ENCODE data around the gene SFSWAP.

Gene SFSWAP

DNA sequence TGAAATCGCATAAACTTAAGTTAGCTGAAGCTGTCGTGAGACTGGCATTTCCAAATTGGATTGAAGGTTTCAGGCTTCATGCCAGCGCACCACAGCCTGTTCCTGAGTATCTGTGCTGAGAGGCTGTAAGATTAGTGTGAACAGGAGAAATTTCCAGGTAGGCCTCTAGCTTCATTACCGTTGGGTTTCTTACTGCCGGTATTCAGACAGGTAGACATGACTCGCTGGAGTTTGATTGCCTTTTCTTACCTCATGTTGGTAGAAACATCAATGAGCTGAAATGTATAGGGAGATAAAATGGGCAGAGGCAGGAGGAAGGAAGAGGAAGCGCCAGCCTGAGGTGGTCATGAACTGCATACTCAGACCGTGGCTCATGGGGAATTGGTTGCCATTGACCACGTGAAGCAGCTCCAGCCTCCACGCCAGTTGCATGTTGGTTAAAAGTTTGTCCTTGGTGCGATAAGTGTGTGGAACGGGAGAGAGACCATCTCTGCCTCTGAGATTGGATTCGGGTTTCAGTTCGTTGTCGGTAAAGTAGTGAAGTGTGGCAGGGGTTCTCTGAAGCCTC is 75.0 kb downstream of the SFSWAP start:
- no peak for DNase-seq (ENCODE audit: low read depth in 1 of 2, low spot score in 1 of 2)

DNA sequence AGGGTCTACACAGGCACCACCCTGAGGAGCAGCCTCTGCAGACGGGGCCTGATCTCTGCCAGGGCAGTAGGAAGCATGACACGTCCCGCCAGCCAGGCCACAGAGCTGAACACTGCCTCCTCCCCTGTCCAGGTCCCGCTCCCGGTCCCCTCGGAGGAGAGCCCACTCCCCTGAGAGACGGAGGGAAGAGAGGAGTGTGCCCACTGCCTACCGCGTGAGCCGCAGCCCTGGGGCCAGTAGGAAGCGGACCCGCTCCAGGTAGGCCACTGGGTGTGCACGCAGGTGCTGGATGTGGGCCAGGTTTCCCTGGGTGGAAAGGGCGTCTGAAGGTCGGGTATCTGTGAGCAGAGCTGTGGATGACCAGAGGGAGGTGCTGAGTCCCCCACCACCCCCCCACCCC is 75.4 kb downstream of the SFSWAP start:
- no peak for DNase-seq (ENCODE audit: low read depth in 1 of 2, low spot score in 1 of 2)

DNA sequence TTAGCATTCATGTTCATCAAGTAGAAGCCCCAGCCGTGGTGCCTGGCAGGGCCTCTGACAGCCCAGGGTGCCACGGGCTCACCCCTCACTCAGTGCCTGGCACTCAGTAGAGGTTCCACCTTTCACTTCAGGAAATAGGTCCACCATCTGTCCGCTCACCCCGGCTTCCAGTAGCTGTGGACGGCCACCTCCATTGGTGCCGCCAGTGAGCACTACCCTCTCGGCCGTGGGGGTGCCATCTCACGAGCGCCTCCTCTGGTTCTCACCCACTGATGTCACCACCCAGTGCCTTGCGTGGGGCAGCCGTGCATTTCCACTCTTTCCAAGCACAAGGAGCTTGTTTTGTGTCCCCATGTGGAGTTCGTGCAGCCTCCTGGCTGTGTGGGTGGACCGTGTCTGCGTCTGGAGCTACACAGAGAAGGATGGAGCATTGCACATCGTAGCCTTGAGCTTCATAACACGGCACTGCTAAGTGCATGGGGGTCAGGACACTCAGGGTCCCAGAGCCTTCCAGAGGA is 76.3 kb downstream of the SFSWAP start:
- no peak for DNase-seq (ENCODE audit: low read depth in 1 of 2, low spot score in 1 of 2)

DNA sequence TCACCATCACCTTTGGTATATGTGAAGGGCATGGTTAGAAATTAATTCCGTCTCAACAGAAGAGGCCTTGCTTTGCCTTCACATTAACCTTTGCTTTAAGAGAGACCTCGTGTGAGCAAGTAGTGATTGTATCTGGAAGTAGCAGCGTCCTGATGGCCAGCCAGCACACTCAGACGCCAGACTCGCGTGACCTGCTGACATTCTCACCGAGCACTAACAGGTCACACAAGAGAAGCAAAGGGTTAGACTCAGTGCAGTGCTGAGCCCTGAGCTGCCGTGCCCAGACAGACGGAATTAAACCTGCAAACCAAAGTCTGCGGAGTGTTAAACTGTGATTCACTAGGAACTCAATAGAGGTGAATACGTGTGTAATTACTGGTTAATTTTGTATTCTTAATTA is 77.2 kb downstream of the SFSWAP start:
- no peak for DNase-seq (ENCODE audit: low read depth in 1 of 2, low spot score in 1 of 2)

DNA sequence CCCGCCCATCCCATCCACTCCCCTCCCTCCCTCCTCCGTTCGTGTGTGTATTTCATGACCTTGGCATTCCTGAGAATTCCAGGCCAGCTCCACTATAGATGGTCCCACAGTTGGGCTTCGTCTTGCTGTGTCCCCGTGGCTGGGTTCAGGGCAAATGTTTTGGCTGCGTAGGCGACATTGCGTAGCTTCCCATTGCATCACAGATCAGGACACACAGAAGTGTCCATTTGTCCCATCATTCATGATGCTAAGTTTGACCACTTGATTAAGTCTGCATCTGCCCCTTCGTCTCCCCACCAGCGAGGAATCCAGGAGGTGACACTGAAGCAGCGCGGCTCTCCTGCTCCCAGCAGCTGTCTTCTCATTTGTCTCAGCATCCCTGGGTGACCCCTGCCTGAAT is 78.7 kb downstream of the SFSWAP start:
- DNase-seq (ENCODE audit: low read depth in 1 of 2, low spot score in 1 of 2), result no peak

DNA sequence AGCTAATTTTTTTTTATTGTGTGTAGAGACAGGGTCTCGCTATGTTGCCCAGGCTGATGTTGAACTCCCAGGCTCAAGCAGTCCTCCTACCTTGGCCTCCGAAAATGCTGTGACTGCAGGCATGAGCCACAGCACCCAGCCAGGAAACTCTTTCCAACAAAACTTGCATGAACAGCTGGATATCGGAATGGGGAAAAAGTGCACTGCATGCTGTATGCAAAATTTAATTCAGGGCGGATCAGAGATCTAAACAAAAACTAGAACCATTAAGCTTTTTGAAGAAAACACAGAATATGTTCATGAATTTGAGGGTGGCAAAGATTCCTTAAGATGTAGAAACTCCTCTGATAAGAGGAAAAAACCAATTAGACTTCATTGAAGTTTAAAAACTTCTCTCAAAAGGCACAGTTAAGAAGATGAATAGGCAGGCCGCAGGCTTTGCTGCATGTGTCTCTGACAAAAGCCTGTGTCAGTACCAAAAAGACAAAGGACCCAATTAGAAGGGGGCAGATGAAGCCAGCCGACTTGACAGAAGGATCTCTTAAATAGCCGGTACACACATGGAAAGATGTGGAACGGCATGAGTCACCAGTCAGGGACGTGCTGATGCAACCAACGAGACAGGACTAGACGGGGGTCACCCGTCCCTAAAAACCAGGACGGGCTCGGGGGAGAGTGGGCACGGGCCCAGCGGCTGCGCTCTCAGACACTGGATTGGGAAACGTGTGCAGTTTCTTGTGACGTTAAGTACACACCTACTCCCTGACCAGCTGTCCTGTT is 82.5 kb downstream of the SFSWAP start:
- no peak for DNase-seq (ENCODE audit: low read depth in 1 of 2, low spot score in 1 of 2)

DNA sequence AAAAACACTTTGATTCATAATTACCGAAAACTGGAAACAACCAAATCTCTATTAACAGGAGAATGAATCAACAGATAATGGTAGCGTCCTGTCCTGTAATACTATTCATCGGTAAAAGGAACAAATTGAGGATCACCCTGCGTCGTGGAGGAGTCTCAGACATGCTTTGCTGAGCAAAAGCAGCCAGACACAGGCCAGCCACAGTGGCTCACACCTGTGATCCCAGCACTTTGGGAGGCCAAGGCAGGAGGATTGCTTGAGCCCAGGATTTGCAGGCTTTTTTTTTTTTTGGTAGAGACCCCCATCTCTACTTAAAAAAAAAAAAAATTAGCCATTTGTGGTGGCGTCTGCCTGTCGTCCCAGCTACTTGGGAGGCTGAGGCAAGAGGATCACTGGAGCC is 83.2 kb downstream of the SFSWAP start:
- no peak for DNase-seq (ENCODE audit: low read depth in 1 of 2, low spot score in 1 of 2)

DNA sequence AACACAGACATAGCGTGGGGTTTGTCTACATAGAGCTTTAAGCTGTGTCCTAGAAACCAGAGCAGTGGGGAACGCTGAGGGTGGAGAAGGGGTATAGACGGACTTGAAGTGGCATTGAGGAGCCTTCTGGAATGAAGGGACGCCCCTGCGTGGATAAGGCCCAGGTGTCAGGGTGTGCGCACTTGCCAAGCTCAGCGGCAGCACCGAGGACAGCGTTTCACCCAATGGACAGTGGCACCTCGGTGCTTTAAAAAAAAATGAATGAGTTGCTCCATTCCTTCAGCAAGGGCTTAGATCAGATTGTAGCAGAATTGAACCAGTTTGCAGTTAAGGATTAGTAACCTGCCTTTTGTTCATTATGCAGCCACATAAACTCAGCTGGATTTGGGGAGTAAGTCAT is 83.7 kb downstream of the SFSWAP start:
- no peak for DNase-seq (ENCODE audit: low read depth in 1 of 2, low spot score in 1 of 2)

DNA sequence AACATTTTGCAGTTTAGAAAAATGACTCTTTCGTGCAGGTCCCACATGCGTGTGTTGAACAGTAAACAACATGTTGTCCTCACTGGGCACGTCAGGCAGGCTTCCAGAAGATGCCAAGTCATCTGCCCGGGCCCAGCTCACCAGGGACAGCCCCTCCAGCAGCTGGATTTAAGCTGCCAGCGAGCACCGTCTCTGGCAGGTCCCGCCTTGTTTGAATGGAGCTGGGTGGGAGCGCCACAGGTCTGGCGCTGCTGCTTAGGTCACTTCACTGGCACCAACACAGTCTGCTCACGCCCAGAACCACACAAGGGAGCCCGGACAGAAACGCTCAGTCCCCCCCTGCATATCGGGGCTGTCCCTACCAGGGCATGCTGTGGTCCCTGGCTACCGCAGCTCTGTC is 84.2 kb downstream of the SFSWAP start:
- DNase-seq (ENCODE audit: low read depth in 1 of 2, low spot score in 1 of 2), result no peak

DNA sequence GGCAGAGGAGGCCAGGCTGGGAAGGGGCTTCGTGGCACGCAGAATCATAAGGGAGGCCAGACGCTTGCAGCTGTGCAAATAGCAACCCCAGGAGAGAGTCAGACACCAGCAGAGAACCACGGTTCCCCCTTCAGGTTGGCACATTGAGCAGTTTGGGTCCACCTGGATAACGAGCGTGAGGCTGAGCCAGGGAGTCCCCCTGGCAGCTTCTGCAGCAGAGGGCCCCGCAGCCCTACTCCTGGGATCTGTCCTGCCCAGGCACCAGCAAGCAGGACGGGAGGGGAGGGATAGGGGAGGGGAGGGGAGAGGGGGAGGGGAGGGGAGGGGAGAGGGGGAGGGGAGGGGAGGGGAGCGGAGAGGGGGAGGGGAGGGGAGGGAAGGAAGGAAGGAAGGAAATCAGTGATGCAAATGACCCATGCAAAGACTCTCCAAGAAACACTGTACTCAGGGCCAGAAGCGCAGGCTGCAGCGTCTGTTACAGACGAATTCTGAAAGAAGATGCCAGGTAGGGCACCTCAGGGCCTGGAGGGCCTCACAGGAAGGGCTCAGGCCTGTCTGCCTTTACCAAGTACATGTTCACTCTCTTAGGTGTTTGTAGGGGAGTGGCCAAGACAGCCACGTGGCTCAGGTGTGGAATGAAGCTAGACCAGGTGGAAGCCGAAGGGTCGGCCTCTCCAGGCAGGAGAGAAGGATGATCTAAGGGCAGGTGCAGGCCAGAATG is 85.0 kb downstream of the SFSWAP start:
- DNase-seq (ENCODE audit: low read depth in 1 of 2, low spot score in 1 of 2), result no peak

DNA sequence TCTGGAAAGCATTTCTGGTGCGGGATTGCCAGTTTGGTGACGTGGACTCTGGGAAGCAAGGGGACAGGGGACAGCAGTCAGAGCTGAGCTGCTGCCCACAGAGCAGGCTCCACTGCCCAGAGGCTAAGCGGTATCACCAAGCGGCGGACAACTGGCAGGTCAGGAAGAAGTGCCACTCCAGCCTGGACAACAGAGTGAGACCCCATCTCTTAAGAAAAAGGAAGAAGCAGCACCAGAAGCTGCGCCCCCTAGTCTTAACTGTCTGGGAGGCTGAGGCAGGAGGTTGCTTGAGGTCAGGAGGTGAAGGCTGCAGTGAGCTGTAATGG is 85.5 kb downstream of the SFSWAP start:
- DNase-seq (ENCODE audit: low read depth in 1 of 2, low spot score in 1 of 2), result no peak

DNA sequence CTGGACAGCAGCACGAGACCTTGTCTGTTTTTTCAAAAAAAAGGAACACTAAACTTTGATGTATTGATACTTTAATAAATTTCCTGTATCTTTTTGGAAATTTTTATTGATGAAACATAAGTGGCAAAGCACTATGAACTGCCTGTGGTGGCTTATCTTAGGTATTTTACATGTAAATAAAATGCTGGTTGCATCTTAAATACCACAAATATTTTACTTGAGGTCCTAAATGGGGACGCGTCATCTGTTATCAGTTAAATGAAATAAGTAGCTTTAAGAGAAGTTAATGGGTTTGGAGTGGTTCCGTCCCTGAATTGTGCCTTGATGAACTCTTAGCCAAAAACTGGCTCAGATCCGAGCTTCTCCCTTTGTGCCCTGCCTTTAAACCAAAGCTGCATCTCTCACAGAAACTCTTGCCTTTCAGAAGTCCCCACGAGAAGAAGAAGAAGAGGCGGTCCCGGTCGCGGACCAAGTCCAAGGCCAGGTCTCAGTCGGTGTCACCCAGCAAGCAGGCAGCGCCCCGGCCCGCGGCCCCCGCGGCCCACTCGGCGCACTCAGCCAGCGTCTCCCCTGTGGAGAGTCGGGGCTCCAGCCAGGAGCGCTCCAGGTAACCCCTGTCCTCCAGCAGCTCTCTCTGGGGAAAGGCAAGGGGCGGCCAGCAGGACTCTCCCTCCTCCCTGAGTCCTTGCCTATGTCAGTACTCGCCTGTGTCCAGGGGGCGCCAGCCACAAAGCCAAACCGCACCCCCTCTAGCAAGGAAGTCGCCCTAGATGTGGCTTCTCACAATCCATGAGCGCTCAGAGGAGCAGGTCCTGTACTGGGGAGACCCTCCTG is 86.1 kb downstream of the SFSWAP start:
- no peak for DNase-seq (ENCODE audit: low read depth in 1 of 2, low spot score in 1 of 2)

DNA sequence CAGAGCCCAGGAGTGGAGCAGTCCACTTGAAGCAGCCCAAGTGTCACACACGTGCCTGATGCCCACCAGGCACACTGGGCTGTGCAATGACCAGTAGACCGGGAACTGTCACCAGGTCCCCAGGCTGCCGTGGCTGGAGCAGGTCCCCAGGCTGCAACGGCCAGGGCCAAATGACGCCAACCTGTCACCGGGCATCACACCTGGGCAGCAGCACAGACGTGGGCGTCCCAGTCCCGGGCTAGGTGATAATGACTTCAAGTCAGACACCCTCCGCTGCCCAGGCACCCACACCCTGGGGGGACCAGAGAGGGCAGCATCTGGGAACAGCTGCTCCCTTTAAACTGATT is 86.7 kb downstream of the SFSWAP start:
- no peak for DNase-seq (ENCODE audit: low read depth in 1 of 2, low spot score in 1 of 2)

DNA sequence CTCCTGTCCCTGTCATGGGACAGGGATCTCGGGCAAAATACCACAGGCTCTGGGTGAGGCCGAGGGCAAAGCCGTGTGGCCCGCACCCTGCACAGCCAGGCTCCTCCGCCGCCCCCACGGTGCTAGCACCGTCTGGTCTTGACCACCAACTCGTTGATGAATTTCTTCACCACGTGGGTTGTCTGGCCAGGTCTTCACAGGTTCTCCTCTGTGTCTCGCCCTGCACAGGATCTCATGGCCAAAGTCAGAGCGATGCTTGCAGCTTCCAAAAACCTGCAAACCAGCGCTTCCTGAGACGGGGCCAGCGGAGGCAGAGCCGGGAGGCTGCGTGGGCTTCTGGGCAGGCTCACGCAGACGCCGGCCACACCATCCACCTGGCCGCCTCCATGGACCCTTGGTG is 88.3 kb downstream of the SFSWAP start:
- no peak for DNase-seq (ENCODE audit: low read depth in 1 of 2, low spot score in 1 of 2)

DNA sequence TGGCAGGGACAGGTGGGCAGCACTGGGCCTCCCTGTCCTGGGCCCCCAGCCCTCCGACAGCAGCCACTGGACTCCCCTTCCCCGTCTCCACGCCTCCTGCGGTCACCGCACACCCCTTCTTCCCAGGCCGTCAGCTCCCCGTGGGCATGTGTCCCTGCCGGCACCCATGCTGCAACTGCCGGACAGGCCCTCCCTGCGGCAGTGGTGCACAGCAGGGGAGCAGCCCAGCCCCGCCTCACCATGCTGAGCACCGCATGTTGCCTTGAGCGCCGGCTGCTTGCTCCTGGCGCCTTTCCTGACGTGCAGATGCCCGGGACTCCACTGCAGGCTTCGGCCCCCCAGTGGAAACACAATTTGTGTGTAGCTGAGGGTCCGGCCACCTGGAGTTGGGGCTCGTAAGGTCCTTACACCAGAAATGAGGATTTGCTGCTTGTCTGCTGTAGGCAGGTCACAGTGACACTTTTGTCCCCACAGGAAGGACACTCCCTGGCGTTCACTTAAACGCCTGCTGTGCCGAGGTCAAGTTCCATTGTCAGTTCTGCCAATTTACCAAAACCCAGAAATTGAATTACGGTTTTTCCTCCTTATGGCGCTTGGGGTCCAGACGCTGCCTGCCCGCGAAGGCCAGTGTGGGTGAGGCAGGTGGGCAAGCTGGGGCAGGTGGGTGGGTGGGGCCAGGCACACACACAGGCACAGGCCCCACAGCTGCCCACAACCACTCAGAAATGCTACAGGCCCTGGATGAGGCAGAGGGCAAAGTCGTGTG is 89.1 kb downstream of the SFSWAP start:
- no peak for DNase-seq (ENCODE audit: low read depth in 1 of 2, low spot score in 1 of 2)

DNA sequence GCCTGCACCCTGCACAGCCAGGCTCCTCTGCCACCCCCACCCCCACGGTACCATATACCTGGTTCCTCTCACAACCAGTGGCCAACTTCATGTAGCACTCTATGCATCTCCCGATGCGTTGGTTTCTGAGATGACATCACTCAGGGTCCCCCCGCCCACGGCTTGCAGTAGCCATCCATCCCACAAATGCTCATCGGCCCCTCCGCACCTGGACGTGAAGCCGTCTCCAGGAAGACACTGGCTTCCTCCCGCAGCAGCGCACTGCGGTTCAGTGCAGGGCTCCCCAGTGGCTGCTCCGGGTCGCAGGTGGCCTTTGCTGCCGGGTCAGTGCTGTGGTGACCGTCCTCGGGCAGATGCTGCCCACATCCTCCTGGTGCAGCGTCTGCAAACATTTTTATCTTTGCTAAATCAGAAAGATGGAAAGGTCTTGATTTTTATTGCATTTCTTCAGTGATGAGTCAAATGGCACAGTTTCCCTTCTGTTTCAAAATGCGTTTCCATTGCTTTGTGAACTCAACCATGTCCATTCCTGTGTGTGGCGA is 89.8 kb downstream of the SFSWAP start:
- DNase-seq (ENCODE audit: low read depth in 1 of 2, low spot score in 1 of 2), result no peak

DNA sequence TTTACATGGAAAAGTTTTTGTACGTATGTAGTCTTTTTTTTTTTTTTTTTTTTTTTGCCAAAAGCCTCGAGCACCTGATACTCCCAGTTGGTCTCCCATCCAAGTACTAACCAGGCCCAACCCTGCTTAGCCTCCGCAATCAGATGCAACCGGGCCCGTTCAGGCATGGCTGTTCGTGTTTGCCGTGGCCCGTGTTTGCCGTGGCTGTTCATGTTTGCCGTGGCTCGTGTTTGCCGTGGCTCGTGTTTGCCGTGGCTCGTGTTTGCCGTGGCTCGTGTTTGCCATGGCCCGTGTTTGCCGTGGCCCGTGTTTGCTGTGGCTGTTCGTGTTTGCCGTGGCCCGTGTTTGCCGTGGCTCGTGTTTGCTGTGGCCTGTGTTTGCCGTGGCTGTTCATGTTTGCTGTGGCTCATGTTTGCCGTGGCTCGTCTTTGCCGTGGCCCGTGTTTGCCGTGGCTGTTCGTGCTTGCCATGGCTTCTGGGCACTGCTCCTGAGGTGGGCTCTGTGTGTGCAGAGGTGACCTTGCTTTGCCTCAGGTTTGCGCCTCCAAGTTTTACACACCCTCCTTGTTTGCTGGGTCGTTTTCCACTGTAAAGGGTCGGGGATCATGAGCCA is 90.5 kb downstream of the SFSWAP start:
- no peak for DNase-seq (ENCODE audit: low read depth in 1 of 2, low spot score in 1 of 2)

DNA sequence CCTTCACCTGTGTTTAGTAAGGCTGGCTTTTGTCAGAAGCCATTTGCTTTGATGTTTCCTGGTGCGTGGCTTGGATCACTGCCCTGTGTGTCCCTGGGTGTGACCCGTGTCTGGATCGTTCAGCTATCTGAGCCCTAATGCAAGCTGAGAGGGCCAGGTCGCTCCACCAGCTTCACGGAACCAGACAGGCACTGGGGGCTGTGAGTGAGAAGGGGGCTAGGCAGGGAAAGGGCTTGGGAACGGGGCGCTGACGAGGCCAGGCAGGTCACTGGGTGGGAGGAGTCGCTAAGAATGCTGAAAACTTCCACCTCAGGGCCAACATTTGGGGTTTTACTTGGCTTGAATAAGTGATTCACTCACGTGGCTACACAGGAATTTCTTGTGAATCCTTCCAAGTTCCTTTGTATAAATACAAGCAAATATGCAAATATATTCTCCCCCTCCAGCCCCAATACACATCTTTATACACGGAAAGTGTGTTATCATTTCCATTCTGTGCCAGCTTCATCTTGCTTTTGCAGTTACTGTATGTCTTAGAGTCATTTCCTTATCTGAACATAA is 93.2 kb downstream of the SFSWAP start:
- no peak for DNase-seq (ENCODE audit: low read depth in 1 of 2, low spot score in 1 of 2)

DNA sequence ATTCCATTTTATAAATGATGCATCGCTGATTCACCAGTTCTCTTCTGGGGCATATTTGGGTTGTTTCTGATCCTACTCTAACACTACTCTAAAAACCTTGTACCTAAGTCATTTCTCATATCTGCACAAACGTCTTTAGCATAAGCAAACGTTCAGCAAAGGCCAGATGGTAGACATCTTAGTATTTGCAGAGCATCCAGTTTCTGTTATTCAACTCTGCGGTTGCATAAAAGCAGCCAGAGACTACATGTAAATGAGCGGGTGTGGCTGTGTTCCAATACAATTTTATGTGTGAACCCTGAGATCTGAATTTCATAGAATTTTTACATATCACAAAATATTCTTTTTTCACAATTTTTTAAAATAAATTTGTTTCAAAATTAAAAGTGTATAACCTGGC is 94.5 kb downstream of the SFSWAP start:
- DNase-seq (ENCODE audit: low read depth in 1 of 2, low spot score in 1 of 2), result no peak

DNA sequence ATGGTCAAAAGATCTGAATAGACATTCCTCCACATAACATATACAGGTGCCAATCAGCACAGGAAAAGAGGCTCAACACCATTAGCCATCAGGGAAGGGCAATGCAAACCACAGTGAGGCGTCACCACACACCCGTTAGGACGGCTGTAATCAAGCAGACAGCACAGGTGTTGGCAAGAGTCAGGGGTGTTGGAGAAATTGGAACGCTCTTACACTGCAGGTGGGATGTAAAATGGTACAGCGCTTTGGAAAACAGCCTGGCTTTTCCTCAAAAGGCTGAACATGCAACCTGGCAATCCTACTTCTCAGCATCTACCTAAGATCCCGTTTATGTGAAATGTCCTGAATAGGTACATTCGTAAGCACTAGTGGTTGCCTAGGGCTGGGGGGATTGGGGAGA is 95.8 kb downstream of the SFSWAP start:
- DNase-seq (ENCODE audit: low read depth in 1 of 2, low spot score in 1 of 2), result no peak
